Activated T-cell treated with anti-CD3 and anti-CD28 coated beads for 1 hour (primary cell): ENCODE results near the gene RANBP6.
"Not testable (repeated sequence)": the region's sequence is repeated elsewhere in the genome, so short reads cannot be mapped to it uniquely, and the experiment has no call there.

ENCODE experiments used
- DNase-seq: peaks from one replicate; pipeline ENCODE4 v3.0.0-alpha.2; 2020; ENCODE audit warnings: low read depth

The RANBP6 gene

DNA sequence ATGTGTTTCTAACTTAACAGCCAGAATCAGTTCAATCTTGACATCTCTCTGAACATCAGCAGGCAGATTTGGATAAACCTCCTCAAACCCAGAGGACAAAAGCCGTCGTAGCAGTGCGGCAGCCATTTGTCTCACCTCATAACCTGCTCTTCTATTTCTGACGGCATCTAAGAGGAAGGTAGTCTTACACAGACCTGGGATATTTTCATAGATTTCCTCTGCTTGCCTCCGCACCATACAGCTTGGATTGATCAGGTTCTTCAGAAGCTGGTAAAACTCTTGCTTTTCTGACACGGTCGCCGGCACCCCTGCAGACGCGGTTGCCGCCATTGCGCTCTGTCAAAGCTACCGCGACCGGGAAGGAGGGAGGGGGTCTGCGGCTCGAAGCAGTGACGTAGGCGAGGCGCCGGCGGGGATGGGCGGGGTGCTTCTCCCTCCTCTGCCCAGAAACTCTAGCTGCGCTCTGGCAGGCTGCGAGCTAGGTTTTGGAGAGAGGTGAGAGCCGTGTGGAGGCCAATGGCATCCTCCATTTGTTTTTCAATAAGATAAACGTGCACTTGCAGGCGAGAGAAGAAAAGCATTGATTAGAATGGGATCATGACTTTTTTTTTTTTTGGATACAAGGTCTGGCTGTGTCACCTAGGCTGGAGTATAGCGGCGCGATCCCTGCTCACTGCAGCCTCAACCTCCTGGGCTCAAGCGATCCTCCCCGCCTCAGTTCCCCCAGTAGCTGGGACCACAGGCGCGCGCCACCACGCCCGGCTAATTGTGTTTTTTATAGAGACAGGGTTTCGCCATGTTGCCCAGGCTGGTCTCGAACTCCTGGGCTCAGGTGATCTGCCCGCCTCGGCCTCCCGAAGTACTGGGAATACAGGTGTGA lies at the start of gene RANBP6:
TSS of gene RANBP6 (minus strand) at position 347 of the 880 bp plus-strand sequence. CDS start at position 330, 17 bp downstream.
- DNase-seq: peak; percentile 83

DNA sequence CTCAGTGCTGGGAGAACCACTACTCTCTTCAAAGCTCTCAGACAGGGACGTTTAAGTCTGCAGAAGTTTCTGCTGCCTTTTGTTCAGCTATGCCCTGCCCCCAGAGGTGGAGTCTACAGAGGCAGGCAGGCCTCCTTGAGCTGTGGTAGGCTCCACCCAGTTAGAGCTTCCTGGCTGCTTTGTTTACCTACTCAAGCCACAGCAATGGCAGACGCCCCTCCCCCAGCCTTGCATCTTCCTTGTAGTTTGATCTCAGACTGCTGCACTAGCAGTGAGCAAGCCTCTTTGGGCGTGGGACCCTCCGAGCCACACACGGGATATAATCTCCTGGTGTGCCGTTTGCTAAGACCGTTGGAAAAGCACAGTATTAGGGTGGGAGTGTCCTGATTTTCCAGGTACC lies 47.7 kb upstream of the RANBP6 start:
- not testable (repeated sequence) for DNase-seq

GRCh38 chr9:6055666-6056065 lies 40.2 kb upstream of the RANBP6 start:
- DNase-seq: no peak

DNA sequence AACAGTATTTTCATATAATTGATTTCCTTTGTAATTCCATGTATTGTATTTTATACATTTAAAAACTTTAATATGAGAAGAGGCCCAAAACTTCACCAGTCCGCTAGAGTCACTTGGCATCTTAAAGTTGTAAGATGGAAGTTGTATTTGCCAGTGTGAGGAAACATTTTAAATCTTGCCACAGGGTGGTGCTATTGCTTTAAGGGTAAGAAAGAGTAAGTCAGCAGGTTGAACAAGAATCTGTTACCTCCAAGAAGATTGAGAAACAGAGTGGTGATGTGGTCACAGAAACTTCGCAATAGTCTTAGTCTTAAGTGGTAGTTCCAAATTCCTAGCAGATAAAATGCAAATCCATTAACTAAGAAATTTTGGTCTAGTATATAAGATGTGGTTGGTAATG lies 39.8 kb upstream of the RANBP6 start:
- DNase-seq: no peak

DNA sequence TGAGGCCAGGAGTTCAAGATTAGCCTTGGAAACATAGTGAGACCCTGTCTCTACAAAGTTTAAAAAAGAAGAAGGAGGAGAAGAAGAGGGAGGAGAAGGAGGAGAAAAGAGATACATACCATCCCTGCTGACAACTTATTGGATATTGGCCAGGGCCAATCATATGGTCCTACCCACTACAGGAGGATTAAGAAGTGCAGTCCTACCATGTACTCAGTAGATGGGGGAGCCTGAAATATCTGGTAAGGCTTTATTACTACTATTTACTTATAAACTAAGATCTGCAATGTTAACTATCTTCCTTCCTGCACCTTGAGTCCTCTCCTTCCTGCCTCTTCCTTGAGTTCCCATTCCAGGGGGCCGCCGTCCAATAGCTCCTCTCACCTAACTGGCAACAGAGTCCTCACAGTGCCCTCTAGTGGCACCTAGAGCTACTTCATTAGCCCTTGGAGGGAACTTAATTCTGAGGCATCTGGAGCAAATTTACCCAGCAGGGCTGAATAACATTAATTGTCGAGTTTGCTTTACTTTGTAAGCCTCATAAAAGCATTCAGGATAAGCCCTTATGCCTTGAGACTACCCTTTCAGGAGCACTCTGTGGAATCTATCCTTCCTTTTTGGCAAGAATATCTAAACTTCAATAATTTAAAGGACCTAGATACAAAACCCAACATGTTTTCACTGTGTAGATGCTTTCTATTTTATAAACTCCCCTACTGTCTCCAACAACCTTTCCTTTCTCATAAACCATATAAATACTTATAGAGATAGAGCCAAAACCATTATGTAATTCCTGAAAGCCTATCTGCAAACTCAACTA lies 39.1 kb upstream of the RANBP6 start:
- DNase-seq: peak; percentile 43

- no peak for DNase-seq
Observed at GRCh38 chr9:6052293-6052919, 37.0 kb upstream of the RANBP6 start.

DNA sequence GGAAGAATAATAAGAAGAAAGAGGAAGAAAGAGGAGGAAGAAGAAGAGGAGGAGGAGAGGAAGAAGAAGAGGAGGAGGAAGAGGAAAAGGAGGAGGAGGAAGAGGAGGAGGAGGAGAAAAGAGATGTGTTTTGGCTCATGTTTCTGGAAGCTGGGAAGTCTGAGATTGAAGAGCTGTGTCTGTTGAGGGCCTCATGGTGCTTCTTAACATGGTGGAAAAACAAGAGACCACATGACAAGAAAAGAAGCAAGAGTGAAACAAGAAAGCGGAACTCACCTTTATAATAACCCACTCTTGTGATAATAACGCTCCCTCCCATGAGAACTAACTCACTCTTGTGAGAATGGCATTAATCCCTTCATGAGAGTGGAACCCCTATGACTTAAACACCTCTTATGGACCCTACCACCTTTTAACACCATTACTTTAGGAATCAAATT lies 36.1 kb upstream of the RANBP6 start:
- no peak for DNase-seq

DNA sequence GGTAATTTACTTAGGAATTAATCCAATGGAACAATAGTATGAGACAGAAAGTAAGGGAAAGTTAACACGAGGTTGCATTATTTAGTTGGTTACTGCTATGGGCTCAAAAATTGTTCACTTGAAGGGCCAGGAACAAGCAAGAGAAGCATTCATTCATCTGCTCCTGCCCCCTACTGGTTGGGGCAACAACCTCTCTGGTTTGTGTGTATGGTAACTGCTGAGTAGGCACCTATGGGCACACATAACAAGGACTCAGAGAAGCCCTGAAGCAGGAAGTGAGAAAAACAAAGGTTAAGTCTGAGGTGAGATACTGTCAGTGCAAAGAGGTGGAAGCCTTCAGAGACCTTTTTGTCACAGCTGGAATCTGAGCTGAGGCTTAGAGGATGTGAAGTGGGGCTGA lies 34.4 kb upstream of the RANBP6 start:
- DNase-seq: no peak

GRCh38 chr9:6048039-6048438 lies 32.6 kb upstream of the RANBP6 start:
- no peak for DNase-seq

GRCh38 chr9:6047020-6047419 lies 31.6 kb upstream of the RANBP6 start:
- DNase-seq: no peak

DNA sequence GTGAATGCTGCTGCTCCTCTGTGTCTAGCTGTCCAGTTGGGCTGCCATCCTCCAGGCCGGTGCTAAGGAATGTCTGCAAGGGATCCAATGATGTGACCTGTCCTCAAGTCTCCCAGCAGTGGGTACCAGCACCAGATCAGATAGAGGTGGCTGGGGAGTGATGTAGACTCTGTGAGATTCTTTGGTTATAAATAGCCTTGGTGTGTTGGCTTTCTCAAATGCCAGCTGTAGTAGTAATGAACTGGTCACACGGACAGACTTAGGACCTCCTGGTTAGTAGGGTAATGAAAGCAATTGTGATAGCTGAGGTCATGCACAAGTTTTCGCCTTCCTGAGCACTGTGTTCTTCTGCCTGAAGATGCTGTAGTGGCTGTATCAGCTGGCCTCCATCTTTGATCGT lies 29.9 kb upstream of the RANBP6 start:
- no peak for DNase-seq

DNA sequence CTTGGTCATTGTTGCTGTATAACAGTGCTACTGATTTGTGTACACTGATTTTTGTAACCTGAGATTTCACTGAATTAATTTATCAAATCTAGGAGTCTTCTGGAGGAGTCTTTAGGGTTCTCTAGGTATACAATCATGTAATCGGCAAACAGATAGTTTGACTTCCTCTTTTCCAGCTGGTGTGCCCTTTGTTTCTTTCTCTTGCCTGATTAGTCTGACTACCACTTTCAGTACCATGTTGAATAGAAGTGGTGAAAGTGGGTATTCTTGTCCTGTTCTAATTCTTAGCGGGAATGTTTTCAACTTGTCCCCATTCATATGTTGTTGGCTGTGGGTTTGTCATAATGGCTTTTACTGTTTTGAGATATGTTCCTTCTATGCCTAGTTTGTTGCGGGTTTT lies 24.7 kb upstream of the RANBP6 start:
- no peak for DNase-seq

DNA sequence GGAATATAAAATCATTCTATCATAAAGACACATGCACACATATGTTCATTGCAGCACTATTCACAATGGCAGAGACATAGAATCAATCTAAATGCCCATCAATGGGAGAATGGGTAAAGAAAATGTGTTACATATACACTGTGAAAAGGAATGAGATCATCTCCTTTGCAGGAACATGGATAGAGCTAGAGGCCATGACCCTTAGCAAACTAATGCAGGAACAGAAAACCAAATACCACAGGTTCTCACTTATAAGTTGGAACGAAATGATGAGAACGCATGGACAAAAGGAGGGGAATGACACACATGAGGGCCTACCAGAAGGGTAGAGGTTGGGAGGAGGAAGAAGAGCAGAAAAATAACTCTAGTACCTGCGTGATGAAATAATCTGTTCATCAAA lies 21.0 kb upstream of the RANBP6 start:
- no peak for DNase-seq

DNA sequence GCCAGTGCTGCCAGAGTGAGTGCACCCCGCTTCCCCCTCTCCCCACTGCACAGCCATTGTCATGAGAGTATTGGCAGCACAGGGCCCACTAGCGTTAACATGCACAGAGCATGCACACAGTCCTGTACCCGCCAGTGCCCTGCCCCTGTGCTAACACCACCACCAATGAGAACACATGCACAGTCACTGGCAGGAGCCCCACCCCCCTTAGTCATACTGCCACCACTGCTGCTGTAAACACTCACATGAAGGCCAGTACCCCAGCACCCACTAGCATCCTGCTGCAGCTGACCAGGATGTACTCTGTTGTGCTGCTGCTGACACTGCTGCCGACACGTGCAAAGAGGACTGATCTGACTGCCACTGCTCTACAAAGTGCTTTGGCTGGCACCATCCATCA lies 19.5 kb upstream of the RANBP6 start:
- no peak for DNase-seq

- no peak for DNase-seq
Observed at GRCh38 chr9:6029604-6030274, 14.3 kb upstream of the RANBP6 start.

- DNase-seq: no peak
Observed at GRCh38 chr9:6024035-6024554, 8.7 kb upstream of the RANBP6 start.

GRCh38 chr9:6016975-6017374 lies 1.6 kb upstream of the RANBP6 start:
- not testable (repeated sequence) for DNase-seq

- no peak for DNase-seq
Observed at GRCh38 chr9:6014670-6015270, 654 bp downstream of the RANBP6 start.

DNA sequence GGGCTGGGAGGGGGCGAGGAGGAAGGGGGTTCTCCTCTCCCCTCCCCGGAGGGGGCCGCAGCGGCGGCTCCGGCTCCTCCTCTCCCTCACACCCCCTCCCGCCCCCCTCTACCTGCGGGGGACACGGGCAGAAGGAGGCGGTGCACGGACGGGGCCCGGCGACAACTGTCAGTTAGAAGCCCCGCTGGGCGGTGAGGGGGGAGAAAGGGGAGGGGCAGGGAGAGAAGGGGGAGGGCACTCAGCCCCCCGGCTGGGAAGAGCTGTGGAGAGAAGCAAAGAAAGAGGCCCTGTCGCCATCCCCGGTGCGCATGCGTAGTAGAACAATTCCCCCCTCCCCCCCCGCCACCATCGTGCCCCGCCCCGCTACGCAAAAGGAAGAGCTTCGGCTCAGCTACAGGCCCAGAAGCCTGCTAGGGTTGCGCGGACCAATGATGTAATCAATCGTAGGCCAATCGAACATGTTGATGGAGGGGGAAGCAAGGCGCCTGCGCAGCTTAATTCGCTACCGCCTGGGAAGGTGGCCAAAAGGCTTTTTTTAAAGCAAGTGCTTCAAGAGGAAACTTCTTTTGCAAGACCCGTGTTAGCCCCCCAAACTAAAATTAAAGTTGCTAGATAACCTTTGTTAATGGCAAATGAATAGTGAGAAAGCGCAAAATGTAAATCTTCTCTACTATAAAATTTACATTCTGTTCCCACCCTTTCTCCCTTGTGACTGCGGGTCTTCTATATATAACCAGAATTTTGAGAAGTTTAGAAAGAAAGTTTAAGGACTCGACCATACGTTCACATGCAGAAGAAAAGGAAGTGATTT lies 7.0 kb downstream of the RANBP6 start:
- DNase-seq: peak; percentile 89

DNA sequence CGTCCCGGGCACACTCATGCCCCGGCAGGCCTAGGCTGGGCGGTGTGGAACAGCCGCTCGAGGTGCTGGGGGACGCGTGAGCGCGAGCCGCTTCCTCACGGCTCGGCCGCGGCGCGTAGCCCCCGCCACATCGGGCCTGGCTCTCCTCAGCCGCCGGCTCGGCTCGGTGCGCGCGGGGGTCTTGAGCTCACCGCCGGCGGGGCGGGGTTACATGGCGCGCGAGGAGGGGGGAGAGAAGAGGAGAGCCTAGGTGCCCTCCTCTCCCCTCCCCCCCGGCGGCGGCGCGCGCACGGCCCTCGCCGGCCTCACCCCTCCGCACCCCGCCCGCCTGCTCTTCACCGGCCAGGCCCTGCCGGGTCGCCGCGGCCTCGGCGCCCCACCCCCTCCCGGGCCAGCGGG lies 7.7 kb downstream of the RANBP6 start:
- DNase-seq: peak; percentile 75
